Measurements from ENCODE around the gene CPN2. TPM values are rescaled to one million over a fixed set of nuclear protein-coding genes. Genes with fewer than 3 reads are reported as not detected.

Gene CPN2
- not detected in 2 replicates for total RNA-seq (2013; cell fraction: nucleolus; rRNA removed)
- not detected in 2 replicates for total RNA-seq (2014; rRNA removed)
- total RNA-seq (2014; rRNA removed; fragmentation: Illumina TruSeq; extraction: Trizol) = not detected in 2 replicates
- total RNA-seq (2021) = 0.05 TPM in 1 of 2 replicates, not detected in the other
- not detected for polyA plus RNA-seq (2011; ENCODE audit: low read depth)
- not detected in 2 replicates for polyA plus RNA-seq (2011; rRNA removed)
- polyA plus RNA-seq (2011; cell fraction: cytosol; rRNA removed) = not detected in 2 replicates
- polyA plus RNA-seq (2011; cell fraction: nucleus; rRNA removed) = not detected in 2 replicates
- not detected in 2 replicates for polyA plus RNA-seq (2012)
- not detected in 2 replicates for polyA plus RNA-seq (2014; fragmentation: Illumina TruSeq; extraction: Trizol)
- not detected for polyA plus RNA-seq (2014; fragmentation: Nextera tagmentation; extraction: Ambion mirVana)
- polyA plus RNA-seq (2014; rRNA removed) = not detected in 2 replicates
- not detected for polyA plus RNA-seq (2016; fragmentation: Nextera tagmentation; extraction: Ambion mirVana)
- polyA minus RNA-seq (2011; rRNA and poly(A)+ RNA removed) = not detected in 2 replicates
- polyA minus RNA-seq (2011; cell fraction: cytosol; rRNA and poly(A)+ RNA removed) = not detected in 2 replicates
- not detected in 2 replicates for polyA minus RNA-seq (2011; cell fraction: nucleus; rRNA and poly(A)+ RNA removed)
- not detected for Bru-seq, nascent RNA
- percentile 8 among the genes with signal in this experiment for BruChase-seq, experiment 1, labeled RNA remaining after a 6-hour chase
- BruChase-seq, experiment 2, labeled RNA remaining after a 2-hour chase = percentile 7 among the genes with signal in this experiment
- long read RNA-seq, experiment 1 = 0 reads
- long read RNA-seq, experiment 2 = 0 reads

GRCh38 chr3:194351080-194351672, at the start of gene CPN2:
Gene CPN2, minus strand, starts transcription at chr3:194351328. Its CDS starts 8,626 bp downstream, at chr3:194342702.
- Histone ChIP-seq H3K27ac (ENCODE audit: control insufficient read depth, insufficient read depth) (no peak within 1 kb of the TSS), H3K9me3 (replicated peaks; ENCODE audit: control insufficient read depth, insufficient read depth, low read length) (no peaks in the 10 kb centered on the region), H3K4me1 (ENCODE audit: control insufficient read depth, insufficient read depth, low read length) (no peaks in the 10 kb centered on the region), H3K27me3 (replicated peaks in 1 of 2; ENCODE audit: control insufficient read depth in 2 of 2, insufficient read depth in 2 of 2, low read length in 1 of 2) (no peaks in the 10 kb centered on the region; a peak in 1 of 4 replicates), H3K79me2 (ENCODE audit: control insufficient read depth, insufficient read depth, low read length) (no peaks in the 10 kb centered on the region), H3K4me3 (no peak within 1 kb of the TSS), H4K20me1 (ENCODE audit: control insufficient read depth, insufficient read depth) (no peaks in the 10 kb centered on the region), H2AFZ (ENCODE audit: control insufficient read depth, low read depth, low read length) (no peak within 1 kb of the TSS), H3K36me3 (ENCODE audit: control insufficient read depth in 2 of 2, insufficient read depth in 2 of 2, low read length in 1 of 2) (no peaks in the 10 kb centered on the region), H3K4me2 (ENCODE audit: control insufficient read depth, insufficient read depth) (no peak within 1 kb of the TSS), H3K9ac (ENCODE audit: control insufficient read depth, insufficient read depth, low read length) (no peak within 1 kb of the TSS)
- intact Hi-C loops (cut with micrococcal nuclease; ENCODE audit: unreplicated experiment) = no loop called here
- ChIA-PET CTCF (no interaction called here), SMC1A (ENCODE audit: uncharacterized antibody, unreplicated experiment) (interaction anchor here (1.2 kb wide), 1 partner anchor 53 kb away, joined by 3 read pairs; no protein-coding TSS in a partner anchor), RAD21 (ENCODE audit: unreplicated experiment) (no interaction called here), POLR2A (no interaction called here)
- DNase-seq (ENCODE audit: low read depth, low spot score) = no peak
- TF ChIP-seq NR2C1 (IDR thresholded peaks at IDR 0.05) = no peak
- no peak for TF ChIP-seq MLLT1 (IDR thresholded peaks at IDR 0.05)
- TF ChIP-seq PAX8 (IDR thresholded peaks at IDR 0.05) = no peak
- TF ChIP-seq ZBED1 (IDR thresholded peaks at IDR 0.05; ENCODE audit: borderline replicate concordance) = no peak
- TF ChIP-seq RCOR1 (conservative IDR thresholded peaks at IDR 0.05; ENCODE audit: low read depth, low read length) = no peak
- no peak for TF ChIP-seq MTA2 (IDR thresholded peaks at IDR 0.05; ENCODE audit: low read depth)
- TF ChIP-seq KDM1A (IDR thresholded peaks at IDR 0.05; ENCODE audit: borderline replicate concordance) = no peak
- TF ChIP-seq ZNF622 (IDR thresholded peaks at IDR 0.05) = no peak
- no peak for TF ChIP-seq TCF3 (IDR thresholded peaks at IDR 0.05; ENCODE audit: borderline replicate concordance, insufficient read depth, low read depth, low read length)
- no peak for TF ChIP-seq PML (IDR thresholded peaks at IDR 0.05; ENCODE audit: low read length)
- TF ChIP-seq DPF2 (IDR thresholded peaks at IDR 0.05) = no peak
- FAIRE-seq = no peak
- WGBS (ENCODE audit: insufficient coverage, insufficient replicate concordance, low lambda C conversion rate, missing lambda C conversion rate) = 64% methylated on average over 24 of the region's 24 CpGs
- in situ Hi-C loops (cut with MboI) = no loop called here
- no peak for ATAC-seq
- no TSS peak for BruUV-seq (replicated peaks)
